CD4-positive, alpha-beta T cell treated with Interleukin-12 subunit alpha and Interleukin-12 subunit beta, for 1 hour (primary cell): Measurements from ENCODE around the gene FBXW9.
A peak's percentile ranks its signal among the peaks of the same experiment; 100 is the strongest.
"Not testable (repeated sequence)": the region's sequence is repeated elsewhere in the genome, so short reads cannot be mapped to it uniquely, and the experiment has no call there.

Experiments
- DNase-seq: peaks from one replicate; pipeline ENCODE4 v3.0.0-alpha.2; 2020

Gene FBXW9

DNA sequence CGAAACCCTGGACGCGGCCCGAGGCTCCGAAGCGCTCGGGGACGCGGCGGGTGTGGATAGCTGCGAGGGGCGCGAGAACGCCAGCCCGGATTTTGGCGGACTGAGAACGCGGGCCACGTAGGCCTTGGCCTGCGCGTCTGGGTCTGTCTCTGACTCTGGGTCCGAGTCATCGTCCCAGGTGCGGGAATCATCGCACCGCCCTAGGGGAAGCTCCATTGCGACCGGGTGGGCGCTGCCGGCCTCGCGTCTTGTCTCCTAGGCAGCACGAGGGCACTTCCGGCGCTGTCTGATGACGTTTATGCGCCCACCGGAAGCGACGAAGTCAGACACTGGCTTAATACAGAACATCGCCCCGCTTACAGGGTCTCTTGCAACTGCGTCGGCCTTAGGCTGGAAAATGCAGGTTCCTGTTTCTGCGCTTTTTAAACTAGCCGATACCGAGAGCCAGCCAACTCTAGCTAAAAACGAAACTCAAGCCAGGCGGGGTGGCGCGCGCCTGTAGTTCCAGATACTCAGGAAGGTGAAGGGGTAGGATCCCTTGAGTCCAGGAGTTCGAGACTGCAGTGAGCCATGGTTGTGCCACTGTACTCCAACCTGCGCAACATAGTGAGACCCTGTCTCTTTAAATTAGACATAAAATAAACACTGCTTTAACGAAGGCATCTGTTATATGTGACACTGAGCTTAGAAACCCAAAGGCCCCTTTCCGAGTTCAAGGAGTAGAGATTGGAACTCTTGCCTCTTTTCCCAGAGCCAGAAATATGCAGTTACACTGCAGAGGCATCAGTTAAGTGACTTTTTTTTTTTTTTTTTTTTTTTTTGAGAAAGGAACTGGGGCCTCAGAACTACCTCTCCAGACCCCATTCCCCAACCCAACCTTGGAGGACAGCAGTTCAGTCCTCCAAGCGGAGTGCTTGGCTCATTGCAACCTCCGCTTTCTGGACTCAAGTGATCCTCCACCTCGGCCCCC is at the start of gene FBXW9:
Gene FBXW9 (minus strand): TSS at position 266 of the 970 bp plus-strand sequence. CDS start 50 bp downstream, at position 216.
- peak; percentile 96 for DNase-seq

GRCh38 chr19:12745166-12745897 is 48.9 kb upstream of the FBXW9 start:
- DNase-seq = no peak

DNA sequence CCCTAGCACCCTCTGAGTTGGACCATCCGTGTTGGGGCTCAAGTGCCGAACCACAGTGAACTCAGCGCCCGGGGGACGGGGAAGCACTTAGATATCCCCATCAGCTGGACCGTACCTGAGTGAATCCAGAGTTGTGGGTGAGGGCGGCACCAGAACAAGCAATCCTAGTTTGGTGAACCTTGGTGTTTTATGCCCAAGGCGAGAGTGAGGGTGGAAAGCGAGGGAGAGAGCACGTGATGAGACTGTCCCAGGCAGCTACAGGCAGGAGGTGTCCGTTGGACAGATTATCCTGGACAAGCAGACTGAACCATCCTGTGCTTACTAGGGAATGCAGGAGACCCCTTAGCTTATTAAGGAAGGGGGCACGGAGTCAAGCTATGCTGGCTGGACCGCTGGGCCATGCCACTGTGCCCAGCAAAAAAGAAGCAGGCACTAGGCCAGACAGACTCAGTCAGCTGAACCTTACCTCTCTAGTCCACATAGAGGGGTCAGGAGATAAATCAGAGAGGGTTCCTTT is 41.5 kb upstream of the FBXW9 start:
- no peak for DNase-seq

DNA sequence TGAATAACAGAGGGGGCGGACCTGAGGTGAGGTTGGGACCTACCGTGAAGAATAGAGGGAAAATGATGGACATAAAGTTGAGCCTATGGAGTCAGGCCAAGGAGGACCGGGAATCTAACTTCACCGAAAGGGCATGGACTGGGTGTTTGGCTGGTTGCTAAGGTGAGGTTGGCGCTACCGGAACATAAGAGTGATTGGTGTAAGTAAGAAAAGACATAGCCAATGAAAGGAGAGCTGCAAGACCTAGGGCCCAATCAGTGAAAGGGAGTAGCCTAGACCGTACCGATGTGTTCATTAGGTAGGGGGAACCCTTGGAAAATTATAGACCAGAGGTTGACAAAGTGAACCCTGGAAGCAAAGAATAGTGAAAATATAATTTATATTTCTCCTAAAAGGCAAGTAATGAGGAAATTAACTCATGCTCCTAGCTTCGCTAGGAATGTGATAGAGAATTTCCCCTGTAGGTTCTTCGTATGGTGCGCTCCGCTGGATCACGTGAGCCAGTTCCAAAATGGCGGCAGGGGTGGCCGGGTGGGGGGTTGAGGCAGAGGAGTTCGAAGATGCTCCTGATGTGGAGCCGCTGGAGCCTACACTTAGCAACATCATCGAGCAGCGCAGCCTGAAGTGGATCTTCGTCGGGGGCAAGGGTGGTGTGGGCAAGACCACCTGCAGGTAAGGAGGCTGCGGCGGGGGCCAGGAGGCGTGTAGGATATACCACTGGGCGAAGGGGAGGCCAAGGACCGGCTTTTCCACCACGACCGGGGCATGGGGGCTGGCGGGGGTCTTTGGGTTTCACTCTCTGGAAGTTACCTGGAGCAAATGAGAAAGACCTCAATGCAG is 40.8 kb upstream of the FBXW9 start, which contains the start of gene GET3:
Gene GET3 (plus strand): TSS at position 503 of the 840 bp plus-strand sequence. CDS start 9 bp downstream, at position 512.
- peak; percentile 88 for DNase-seq

DNA sequence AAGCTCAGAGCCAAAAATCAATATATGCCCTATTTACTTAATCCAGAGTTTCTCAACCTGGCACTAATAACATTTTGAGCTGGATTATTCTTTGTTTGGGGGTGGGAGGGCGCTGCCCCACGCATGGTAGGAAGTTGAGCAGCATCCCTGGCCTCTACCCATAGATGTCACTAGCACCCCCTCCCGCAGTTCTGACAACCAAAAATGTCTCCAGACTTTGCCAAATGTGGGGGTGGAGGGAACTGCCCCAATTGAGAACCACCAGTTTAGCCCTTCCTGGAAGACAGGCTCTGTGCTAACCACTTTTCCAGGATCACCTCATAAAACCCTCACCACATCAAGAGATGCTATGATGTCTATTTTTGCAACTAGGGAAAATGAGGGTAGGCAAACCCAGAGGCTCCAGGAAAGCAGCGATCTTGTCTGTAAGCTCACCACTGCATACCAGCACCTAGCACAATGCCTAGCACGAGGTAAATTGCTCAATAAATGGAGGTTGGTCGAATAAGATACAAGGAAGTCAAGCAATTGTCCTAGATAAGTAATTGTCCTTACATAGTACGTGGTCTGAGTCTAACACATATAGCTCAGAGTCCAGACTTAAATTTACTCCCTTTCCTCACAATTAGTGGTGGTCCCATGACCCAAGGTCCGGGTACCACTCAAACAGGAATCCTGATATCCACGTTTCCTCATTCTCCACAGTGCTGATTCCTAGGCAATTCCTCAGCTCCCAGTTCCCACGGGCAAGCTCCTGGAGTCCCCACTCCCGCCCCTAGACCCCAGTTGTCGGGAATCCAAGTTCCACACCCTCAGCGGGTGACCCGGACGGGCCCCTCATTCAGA is 37.2 kb upstream of the FBXW9 start:
- DNase-seq = peak; percentile 56

- no peak for DNase-seq
These were observed 34.9 kb upstream of the FBXW9 start for GRCh38 chr19:12731337-12731736.

GRCh38 chr19:12730064-12730463 is 33.6 kb upstream of the FBXW9 start:
- no peak for DNase-seq

DNA sequence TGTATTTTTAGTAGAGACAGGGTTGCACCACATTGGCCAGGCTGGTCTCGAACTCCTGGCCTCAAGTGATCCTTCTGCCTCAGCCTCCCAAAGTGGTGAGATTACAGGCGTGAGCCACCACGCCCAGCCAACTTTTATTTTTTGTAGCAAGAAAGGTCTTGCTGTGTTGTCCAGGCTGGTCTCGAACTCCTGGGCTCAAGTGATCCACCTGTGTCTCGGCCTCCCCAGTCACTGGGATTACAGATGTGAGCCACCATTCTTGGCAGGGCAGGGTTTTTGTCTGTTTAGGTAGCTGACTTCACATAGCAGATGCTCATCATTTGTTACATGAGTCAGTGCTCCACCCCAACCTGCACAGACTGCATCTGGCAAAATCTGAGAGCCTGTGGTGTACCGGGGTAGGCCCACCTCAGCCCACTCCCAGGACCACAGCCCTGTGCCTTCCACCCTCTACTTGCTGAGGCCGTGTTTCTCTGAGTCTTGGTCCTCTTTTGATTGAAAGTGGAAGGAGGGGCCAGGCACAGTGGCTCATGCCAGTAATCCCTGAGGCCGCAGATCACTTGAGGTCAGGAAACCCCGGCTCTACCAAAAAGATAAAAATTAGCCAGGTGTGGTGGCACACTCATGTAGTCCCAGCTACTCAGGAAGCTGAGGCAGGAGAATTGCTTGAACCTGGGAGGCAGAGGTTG is 31.5 kb upstream of the FBXW9 start:
- no peak for DNase-seq

DNA sequence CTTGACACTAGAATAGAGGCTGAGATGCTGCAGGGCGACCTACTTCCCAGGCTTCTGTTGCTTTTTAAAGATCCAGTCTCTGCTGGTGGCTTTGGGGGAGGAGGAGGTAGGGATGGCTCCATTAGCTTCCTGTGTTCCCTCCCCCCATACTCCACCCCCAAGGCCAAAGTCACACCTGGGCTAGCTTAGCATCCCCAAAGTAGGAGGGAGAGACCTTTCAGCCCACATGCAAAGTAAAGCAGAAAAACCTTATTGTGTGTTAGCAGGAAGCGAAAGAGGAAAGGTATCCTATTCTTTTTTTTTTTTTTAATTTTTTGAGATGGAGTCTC is 30.5 kb upstream of the FBXW9 start:
- no peak for DNase-seq

GRCh38 chr19:12725612-12726011 is 29.2 kb upstream of the FBXW9 start:
- DNase-seq = not testable (repeated sequence)

DNA sequence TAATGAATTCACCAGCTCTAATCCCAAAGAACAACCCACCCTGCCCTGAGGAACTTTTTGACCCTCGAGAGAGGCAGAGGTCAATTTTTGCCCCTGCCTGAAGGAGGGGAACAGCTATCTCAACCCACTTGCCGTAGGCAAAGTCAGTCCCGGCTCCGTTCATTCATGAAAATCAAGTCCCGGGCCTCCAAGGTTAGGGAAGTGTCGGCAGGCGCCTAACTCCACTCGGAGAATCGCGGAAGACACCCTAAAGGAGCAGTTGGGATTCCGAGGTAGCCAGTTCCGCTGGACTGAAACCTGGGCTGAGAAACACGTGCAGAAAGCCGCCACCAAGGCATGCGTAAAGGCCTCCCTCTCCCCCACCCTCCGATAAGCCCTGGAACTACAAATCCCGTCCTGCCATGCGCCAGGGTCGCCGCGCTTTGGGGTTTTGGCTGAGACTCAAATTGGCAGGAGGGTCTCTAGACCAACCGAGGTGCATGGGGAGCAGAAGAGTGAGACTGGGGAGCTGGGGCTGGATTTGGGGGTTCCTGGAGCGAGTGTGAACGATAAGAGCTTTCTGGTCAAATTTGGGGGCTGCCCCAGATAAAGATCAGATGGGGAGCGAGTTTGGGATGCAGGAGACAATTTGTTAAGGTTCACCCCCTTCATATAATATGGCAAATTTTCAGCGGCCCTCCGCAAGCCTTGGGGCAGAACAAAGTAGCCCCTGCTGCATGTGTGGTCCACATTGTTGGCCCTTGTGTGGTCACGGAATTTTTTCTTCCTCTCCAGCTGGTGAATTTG is 27.4 kb upstream of the FBXW9 start, which contains the start of gene TNPO2:
Gene TNPO2 (minus strand): TSS at position 292 of the 786 bp plus-strand sequence. CDS start 2,955 bp downstream, outside the sequence.
- DNase-seq = peak; percentile 66

DNA sequence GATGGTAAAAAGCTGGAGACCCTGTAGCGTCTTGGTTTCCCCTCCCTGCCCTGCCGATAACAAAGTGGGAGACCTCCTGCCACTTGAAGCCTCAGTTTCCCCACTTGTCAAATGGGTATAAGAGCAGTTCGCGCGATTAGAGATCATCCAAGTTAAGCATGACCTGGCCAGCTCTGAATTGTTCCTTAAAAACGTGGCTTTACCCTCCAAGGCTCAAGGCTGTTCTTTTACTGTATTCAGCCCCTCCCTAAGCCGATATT is 26.9 kb upstream of the FBXW9 start:
- DNase-seq = no peak

- peak; percentile 97 for DNase-seq
These were observed 26.3 kb upstream of the FBXW9 start for GRCh38 chr19:12722566-12723380.

- peak; percentile 58 for DNase-seq
These were observed 25.5 kb upstream of the FBXW9 start for GRCh38 chr19:12721656-12722565.

GRCh38 chr19:12720851-12721655 is 24.6 kb upstream of the FBXW9 start:
- DNase-seq = no peak

- no peak for DNase-seq
These were observed 23.9 kb upstream of the FBXW9 start for GRCh38 chr19:12720296-12720695.

DNA sequence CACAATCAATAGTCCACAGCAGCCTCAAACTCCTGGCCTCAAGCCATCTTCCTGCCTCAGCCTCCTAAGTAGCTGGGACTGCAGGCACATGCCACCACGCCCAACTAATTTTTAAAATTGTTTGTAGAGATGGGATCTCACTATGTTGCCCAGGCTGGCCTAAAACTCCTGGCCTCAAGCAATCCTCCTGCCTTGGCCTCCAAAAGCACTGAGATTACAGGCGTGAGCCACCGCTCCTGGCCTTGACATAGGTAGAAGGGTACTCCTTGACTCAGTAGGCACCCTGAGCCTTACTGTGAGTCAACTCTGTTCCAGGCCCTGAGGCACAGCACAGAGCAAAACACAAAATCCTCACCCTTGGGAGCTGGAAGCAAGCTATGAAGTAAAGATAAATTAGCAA is 19.5 kb upstream of the FBXW9 start:
- no peak for DNase-seq
